ENCODE data around the gene VEGFC. TPM values are rescaled to one million over a fixed set of nuclear protein-coding genes. Genes with fewer than 3 reads are reported as not detected.

VEGFC gene
- total RNA-seq, 4 donors from 2014 or later, result 2.6 to 14.9 (median 5.4) TPM

DNA sequence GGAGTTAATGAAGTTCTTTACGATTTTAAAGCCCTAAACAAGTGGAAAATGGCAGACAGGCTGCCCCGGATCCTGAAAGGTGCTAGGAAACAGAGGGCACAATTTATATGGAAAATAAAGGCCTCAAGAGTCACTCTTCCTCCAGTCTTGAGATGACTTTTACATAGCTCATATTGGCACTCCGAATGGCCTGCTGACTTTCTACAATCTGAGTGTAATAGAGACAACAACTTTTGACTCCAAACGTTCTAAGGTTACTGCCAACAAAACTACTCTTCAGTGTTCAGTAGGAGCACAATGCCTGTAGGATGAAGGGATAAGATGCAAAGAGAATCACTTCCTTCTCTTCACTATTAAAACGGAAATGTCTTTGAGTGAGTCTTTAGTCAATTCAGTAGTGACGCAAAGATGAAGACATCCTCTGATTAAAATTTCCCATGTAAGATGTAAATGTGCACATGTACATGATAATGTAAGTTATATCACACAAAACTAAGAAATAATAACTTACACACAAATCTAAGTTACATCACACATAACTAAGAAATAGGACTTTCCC lies 40.5 kb downstream of the VEGFC start:
- H3K4me1 ChIP-seq, result no peaks in the 10 kb centered on the region
- H3K4me3 ChIP-seq, result no peak overlapping the region
- no peak overlapping the region for H3K27ac ChIP-seq
- no peaks in the 10 kb centered on the region for H3K36me3 ChIP-seq
- TF ChIP-seq, protein P1, sequence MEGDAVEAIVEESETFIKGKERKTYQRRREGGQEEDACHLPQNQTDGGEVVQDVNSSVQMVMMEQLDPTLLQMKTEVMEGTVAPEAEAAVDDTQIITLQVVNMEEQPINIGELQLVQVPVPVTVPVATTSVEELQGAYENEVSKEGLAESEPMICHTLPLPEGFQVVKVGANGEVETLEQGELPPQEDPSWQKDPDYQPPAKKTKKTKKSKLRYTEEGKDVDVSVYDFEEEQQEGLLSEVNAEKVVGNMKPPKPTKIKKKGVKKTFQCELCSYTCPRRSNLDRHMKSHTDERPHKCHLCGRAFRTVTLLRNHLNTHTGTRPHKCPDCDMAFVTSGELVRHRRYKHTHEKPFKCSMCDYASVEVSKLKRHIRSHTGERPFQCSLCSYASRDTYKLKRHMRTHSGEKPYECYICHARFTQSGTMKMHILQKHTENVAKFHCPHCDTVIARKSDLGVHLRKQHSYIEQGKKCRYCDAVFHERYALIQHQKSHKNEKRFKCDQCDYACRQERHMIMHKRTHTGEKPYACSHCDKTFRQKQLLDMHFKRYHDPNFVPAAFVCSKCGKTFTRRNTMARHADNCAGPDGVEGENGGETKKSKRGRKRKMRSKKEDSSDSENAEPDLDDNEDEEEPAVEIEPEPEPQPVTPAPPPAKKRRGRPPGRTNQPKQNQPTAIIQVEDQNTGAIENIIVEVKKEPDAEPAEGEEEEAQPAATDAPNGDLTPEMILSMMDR (IDR thresholded peaks at IDR 0.05), result no peak
- TF ChIP-seq POLR2A (IDR thresholded peaks at IDR 0.05), result no peak
- H3K9me3 ChIP-seq, result no peaks in the 10 kb centered on the region
- no peak for DNase-seq
- H3K27me3 ChIP-seq, result no peaks in the 10 kb centered on the region

DNA sequence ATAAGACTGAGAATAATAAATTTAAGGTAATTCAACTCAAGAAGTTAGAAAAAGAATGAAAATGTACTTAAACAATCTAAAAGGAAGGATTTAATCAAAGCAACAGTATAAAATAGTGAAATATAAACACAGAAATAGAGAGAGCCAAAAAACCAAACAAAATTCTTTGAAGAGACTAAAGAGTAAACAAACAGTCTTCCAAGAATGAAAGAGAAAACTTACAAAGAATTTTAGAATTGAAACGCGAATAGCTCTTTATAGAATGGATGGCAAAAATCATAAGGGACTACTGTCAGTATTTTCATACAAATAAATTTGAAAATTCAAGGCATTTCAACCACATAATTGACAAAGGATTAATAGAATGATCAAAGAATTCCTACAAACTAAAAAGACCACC lies 41.7 kb downstream of the VEGFC start:
- Histone ChIP-seq H3K4me3 (no peak overlapping the region), H3K9me3 (no peaks in the 10 kb centered on the region)

DNA sequence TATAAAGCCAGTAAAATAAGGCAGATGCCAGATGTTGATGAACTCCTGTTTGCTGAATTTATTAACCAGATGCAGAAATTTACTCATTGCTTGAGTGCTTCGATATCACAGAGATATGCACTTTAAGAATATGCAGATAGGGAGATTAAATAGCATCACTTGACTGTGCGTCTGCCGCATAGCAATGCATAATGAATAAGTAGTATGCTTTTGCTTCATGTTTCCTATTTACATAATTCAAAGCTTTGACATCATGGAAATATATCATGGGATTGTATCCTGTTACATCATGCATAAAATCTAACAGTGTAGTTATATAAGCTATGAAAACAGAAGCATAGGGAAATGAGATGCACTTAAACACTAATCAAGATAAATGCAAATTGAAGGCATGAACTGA lies 45.9 kb downstream of the VEGFC start:
- Histone ChIP-seq H3K4me1 (no peaks in the 10 kb centered on the region), H3K9me3 (no peaks in the 10 kb centered on the region), H3K27me3 (no peaks in the 10 kb centered on the region), H3K27ac (no peak overlapping the region), H3K36me3 (no peaks in the 10 kb centered on the region), H3K4me3 (no peak overlapping the region)
- TF ChIP-seq, protein P1 (IDR thresholded peaks at IDR 0.05), result no peak
- TF ChIP-seq POLR2A (IDR thresholded peaks at IDR 0.05), result no peak
- DNase-seq, result no peak

More for the DNA sequence above, 41.7 kb downstream of the VEGFC start:
- Histone ChIP-seq H3K36me3 (no peaks in the 10 kb centered on the region), H3K27me3 (no peaks in the 10 kb centered on the region), H3K4me1 (no peaks in the 10 kb centered on the region), H3K27ac (no peak overlapping the region)
- DNase-seq, result no peak
- TF ChIP-seq, protein P1 (IDR thresholded peaks at IDR 0.05), result no peak
- no peak for TF ChIP-seq POLR2A (IDR thresholded peaks at IDR 0.05)

DNA sequence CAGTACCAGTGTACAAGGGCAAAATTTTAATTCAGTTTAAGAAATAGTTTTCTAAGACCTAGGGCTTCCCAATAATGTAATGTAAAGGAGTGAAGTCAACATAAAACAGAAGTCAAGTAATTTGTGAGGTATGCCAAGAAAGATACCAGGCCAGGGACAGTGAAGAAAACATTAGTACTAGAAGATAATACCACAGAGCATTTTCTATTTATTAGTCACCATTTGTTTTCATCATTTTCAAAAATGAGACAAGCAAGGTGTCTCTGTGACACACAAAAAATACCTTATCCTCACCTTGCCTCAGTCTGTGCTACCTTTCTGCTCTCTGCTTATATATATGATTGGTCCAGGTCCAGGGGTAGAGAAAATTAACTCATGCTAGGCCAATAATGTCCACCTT lies 46.8 kb downstream of the VEGFC start:
- no peak for DNase-seq
- H3K27ac ChIP-seq, result no peak overlapping the region
- no peaks in the 10 kb centered on the region for H3K36me3 ChIP-seq
- no peaks in the 10 kb centered on the region for H3K9me3 ChIP-seq
- H3K4me1 ChIP-seq, result no peaks in the 10 kb centered on the region
- no peaks in the 10 kb centered on the region for H3K27me3 ChIP-seq
- no peak for TF ChIP-seq POLR2A (IDR thresholded peaks at IDR 0.05)
- TF ChIP-seq, protein P1 (IDR thresholded peaks at IDR 0.05), result no peak
- H3K4me3 ChIP-seq, result no peak overlapping the region

DNA sequence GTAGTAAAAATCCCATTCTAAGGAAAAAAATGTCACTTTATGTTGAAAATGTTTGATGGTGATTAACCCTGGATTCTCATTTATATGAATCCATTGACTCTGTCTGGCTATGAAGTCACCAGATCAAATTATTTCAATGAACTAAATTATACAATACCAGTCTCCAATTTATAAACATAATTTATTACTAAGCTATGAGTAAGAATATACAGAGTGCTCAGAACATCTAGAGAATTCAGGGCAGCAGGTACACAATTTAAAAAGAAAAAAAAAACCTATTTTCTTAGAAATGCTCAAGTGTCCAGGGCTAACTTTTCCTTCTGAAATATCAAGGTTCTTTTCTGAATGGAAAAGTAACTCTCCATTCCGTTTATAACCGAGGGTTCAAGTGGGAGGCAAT lies 48.6 kb downstream of the VEGFC start:
- H3K36me3 ChIP-seq, result no peaks in the 10 kb centered on the region

More for the DNA sequence above, 48.6 kb downstream of the VEGFC start:
- Histone ChIP-seq H3K27ac (no peak overlapping the region), H3K4me3 (no peak overlapping the region), H3K9me3 (no peaks in the 10 kb centered on the region), H3K4me1 (no peaks in the 10 kb centered on the region), H3K27me3 (no peaks in the 10 kb centered on the region)
- DNase-seq, result no peak
- no peak for TF ChIP-seq POLR2A (IDR thresholded peaks at IDR 0.05)
- TF ChIP-seq, protein P1 (IDR thresholded peaks at IDR 0.05), result no peak

All from Peyer's patch (tissue), 4 donors.